GM12801 (cell line): ENCODE data around the gene MAP4K4.

ENCODE experiments used
- CTCF ChIP-seq: IDR thresholded peaks from one replicate; pipeline ENCODE4 v1.5.1; 2011; ENCODE audit warnings: control low read depth; ENCODE audit not compliant: insufficient read length; ENCODE audit errors: extremely low read depth

MAP4K4 gene

DNA sequence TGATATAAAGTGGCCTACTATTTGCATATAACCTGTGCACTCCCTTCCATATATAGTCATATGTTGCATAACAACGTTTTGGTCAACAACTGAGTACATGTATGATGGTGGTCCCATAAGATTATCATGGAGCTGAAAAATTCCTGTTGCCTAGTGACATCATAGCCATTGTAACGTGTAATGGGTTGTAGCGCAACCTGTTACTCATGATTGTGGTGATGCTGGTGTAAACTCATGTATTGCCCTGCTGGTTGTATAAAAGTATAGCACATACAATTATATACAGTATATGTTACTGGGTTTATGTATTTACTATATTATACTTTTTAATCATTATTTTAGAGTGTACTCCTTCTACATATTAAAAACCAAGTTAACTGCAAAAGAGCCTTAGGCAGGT lies 149.5 kb downstream of the MAP4K4 start:
- no peak for TF ChIP-seq CTCF

DNA sequence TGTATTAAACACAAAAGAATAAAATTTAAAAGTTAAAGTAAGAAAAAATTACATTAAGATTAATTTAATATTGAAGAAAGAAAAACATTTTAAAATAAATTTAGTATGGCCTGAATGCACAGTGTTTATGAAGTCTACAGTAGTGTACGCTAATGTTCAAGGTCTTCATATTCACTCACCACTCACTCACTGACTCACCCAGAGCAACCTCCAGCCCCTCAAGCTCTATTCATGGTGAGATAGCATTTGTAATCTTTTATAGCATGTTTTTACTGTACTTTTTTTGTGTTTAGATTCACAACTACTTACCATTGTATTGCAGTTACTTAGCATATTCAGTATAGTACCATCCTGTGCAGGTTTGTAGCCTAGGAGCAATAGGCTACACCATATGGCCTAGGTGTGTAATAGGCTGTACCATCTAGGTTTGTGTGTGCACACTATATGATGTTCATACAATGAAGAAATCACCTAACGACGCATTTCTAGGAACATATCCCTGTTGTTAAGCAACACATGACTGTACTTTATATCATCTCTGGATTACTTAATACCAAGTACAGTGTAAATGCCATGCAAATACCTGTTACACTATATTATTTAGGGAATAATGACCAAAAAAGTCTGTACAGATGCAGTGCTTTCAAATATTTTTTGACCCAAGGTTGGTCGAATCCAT lies 150.3 kb downstream of the MAP4K4 start:
- TF ChIP-seq CTCF, result no peak

DNA sequence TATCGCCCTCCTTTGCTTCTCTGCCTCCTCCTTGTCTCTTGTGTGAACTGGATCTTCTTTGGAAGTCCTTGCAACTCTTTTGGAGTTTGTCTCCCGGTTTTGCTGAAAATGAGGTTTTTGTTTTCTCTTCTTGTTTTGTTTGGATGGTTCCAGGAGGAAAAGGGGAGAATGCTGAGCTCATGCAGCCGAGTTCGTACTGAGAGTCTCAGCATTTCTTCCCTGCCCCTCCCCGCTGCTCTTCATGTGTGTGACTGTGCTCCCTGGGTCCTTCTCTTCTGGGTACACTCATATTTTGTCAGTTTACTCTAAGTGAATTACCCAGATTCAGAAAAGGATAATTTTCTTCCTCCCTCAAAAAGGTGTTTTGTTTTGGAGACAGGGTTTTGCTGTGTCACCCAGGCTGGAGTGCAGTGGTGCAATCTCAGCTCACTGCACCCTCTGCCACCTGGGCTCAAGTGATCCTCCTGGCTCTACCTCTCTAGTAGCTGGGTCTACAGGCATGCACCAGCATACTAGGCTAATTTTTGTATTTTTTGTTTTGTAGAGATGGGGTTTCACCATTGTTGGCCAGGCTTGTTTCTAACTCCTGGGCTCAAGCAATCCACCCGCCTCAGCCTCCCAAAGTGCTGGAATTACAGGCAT lies 151.4 kb downstream of the MAP4K4 start:
- no peak for TF ChIP-seq CTCF

- TF ChIP-seq CTCF, result no peak
Measured at GRCh38 chr2:101850450-101850849, 152.9 kb downstream of the MAP4K4 start.

DNA sequence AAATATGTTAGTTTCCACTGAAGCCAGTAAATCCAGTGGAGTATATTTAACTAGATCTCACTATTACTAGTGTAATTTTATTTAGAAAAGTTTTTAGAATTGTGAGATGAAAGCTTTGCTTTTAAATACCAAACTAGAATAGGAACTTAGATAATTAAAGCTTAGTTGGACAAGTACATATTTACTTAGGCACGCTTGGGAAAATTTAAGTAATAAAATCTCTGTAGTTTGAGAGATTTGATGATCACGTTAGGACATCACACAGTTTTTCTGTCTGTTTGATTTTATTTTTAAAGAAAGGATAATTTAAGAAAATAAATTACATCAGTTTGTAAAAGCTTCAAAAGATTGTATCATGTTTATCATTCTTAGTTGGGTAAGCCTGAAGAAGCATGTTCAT lies 153.5 kb downstream of the MAP4K4 start:
- no peak for TF ChIP-seq CTCF

- TF ChIP-seq CTCF, result no peak
Measured at GRCh38 chr2:101852824-101853223, 155.3 kb downstream of the MAP4K4 start.

GRCh38 chr2:101854877-101855276 lies 157.4 kb downstream of the MAP4K4 start:
- TF ChIP-seq CTCF, result no peak
